Measurements from ENCODE around the gene NADSYN1.

NADSYN1 gene

GRCh38 chr11:71470946-71471345 lies 17.9 kb downstream of the NADSYN1 start:
- H3K36me3 ChIP-seq (ENCODE audit: control insufficient read depth in 1 of 2, insufficient read depth in 2 of 2, low read length in 2 of 2): peaks cover 40 to 68% of the 10 kb centered on the region in 2 donors
- no peak overlapping the region for H3K4me3 ChIP-seq (ENCODE audit: low read depth in 1 of 2, low read length in 2 of 2)

GRCh38 chr11:71472357-71472885 lies 19.4 kb downstream of the NADSYN1 start:
- no peak overlapping the region for H3K4me3 ChIP-seq (ENCODE audit: low read depth in 1 of 2, low read length in 2 of 2)
- H3K4me1 ChIP-seq (ENCODE audit: control insufficient read depth in 1 of 2, insufficient read depth in 2 of 2, low read length in 2 of 2): no peaks in the 10 kb centered on the region
- no peak overlapping the region for H3K27ac ChIP-seq (ENCODE audit: low read depth, low read length)
- no peaks in the 10 kb centered on the region for H3K27me3 ChIP-seq (ENCODE audit: control insufficient read depth in 1 of 2, insufficient read depth in 2 of 2, low read length in 2 of 2)
- peaks cover 32 to 71% of the 10 kb centered on the region in 2 donors for H3K36me3 ChIP-seq (ENCODE audit: control insufficient read depth in 1 of 2, insufficient read depth in 2 of 2, low read length in 2 of 2)
- no peaks in the 10 kb centered on the region for H3K9me3 ChIP-seq (ENCODE audit: control insufficient read depth in 1 of 2, low read length in 2 of 2)
- H3K9ac ChIP-seq (ENCODE audit: low read depth in 1 of 2, low read length in 2 of 2): no peak overlapping the region

More at GRCh38 chr11:71470946-71471345, 17.9 kb downstream of the NADSYN1 start:
- H3K9ac ChIP-seq (ENCODE audit: low read depth in 1 of 2, low read length in 2 of 2): no peak overlapping the region
- H3K27me3 ChIP-seq (ENCODE audit: control insufficient read depth in 1 of 2, insufficient read depth in 2 of 2, low read length in 2 of 2): no peaks in the 10 kb centered on the region
- no peaks in the 10 kb centered on the region for H3K9me3 ChIP-seq (ENCODE audit: control insufficient read depth in 1 of 2, low read length in 2 of 2)
- no peak overlapping the region for H3K27ac ChIP-seq (ENCODE audit: low read depth, low read length)
- peaks cover 0 to 6% of the 10 kb centered on the region in 2 donors for H3K4me1 ChIP-seq (ENCODE audit: control insufficient read depth in 1 of 2, insufficient read depth in 2 of 2, low read length in 2 of 2)

- Histone ChIP-seq H3K27ac (ENCODE audit: low read depth, low read length) (no peak overlapping the region), H3K9ac (ENCODE audit: low read depth in 1 of 2, low read length in 2 of 2) (no peak overlapping the region), H3K4me1 (ENCODE audit: control insufficient read depth in 1 of 2, insufficient read depth in 2 of 2, low read length in 2 of 2) (no peaks in the 10 kb centered on the region), H3K27me3 (ENCODE audit: control insufficient read depth in 1 of 2, insufficient read depth in 2 of 2, low read length in 2 of 2) (no peaks in the 10 kb centered on the region), H3K4me3 (ENCODE audit: low read depth in 1 of 2, low read length in 2 of 2) (no peak overlapping the region), H3K9me3 (ENCODE audit: control insufficient read depth in 1 of 2, low read length in 2 of 2) (no peaks in the 10 kb centered on the region), H3K36me3 (ENCODE audit: control insufficient read depth in 1 of 2, insufficient read depth in 2 of 2, low read length in 2 of 2) (peaks cover 40 to 71% of the 10 kb centered on the region in 2 donors)
These were observed 20.2 kb downstream of the NADSYN1 start for GRCh38 chr11:71472941-71473792.

- Histone ChIP-seq H3K9ac (ENCODE audit: low read depth in 1 of 2, low read length in 2 of 2) (no peak overlapping the region), H3K9me3 (ENCODE audit: control insufficient read depth in 1 of 2, low read length in 2 of 2) (no peaks in the 10 kb centered on the region), H3K27ac (ENCODE audit: low read depth, low read length) (no peak overlapping the region), H3K4me1 (ENCODE audit: control insufficient read depth in 1 of 2, insufficient read depth in 2 of 2, low read length in 2 of 2) (no peaks in the 10 kb centered on the region), H3K27me3 (ENCODE audit: control insufficient read depth in 1 of 2, insufficient read depth in 2 of 2, low read length in 2 of 2) (no peaks in the 10 kb centered on the region), H3K36me3 (ENCODE audit: control insufficient read depth in 1 of 2, insufficient read depth in 2 of 2, low read length in 2 of 2) (peaks cover 44 to 77% of the 10 kb centered on the region in 2 donors), H3K4me3 (ENCODE audit: low read depth in 1 of 2, low read length in 2 of 2) (no peak overlapping the region)
These were observed 20.7 kb downstream of the NADSYN1 start for GRCh38 chr11:71473793-71474080.

GRCh38 chr11:71474141-71474770 lies 21.3 kb downstream of the NADSYN1 start:
- H3K9ac ChIP-seq (ENCODE audit: low read depth in 1 of 2, low read length in 2 of 2): no peak overlapping the region
- H3K9me3 ChIP-seq (ENCODE audit: control insufficient read depth in 1 of 2, low read length in 2 of 2): no peaks in the 10 kb centered on the region
- H3K4me1 ChIP-seq (ENCODE audit: control insufficient read depth in 1 of 2, insufficient read depth in 2 of 2, low read length in 2 of 2): no peaks in the 10 kb centered on the region
- H3K27me3 ChIP-seq (ENCODE audit: control insufficient read depth in 1 of 2, insufficient read depth in 2 of 2, low read length in 2 of 2): no peaks in the 10 kb centered on the region
- peaks cover 44 to 81% of the 10 kb centered on the region in 2 donors for H3K36me3 ChIP-seq (ENCODE audit: control insufficient read depth in 1 of 2, insufficient read depth in 2 of 2, low read length in 2 of 2)
- no peak overlapping the region for H3K4me3 ChIP-seq (ENCODE audit: low read depth in 1 of 2, low read length in 2 of 2)
- H3K27ac ChIP-seq (ENCODE audit: low read depth, low read length): no peak overlapping the region

GRCh38 chr11:71474771-71475483 lies 21.9 kb downstream of the NADSYN1 start:
- H3K27ac ChIP-seq (ENCODE audit: low read depth, low read length): no peak overlapping the region
- H3K27me3 ChIP-seq (ENCODE audit: control insufficient read depth in 1 of 2, insufficient read depth in 2 of 2, low read length in 2 of 2): no peaks in the 10 kb centered on the region
- H3K9ac ChIP-seq (ENCODE audit: low read depth in 1 of 2, low read length in 2 of 2): no peak overlapping the region
- H3K4me3 ChIP-seq (ENCODE audit: low read depth in 1 of 2, low read length in 2 of 2): no peak overlapping the region
- no peaks in the 10 kb centered on the region for H3K4me1 ChIP-seq (ENCODE audit: control insufficient read depth in 1 of 2, insufficient read depth in 2 of 2, low read length in 2 of 2)
- no peaks in the 10 kb centered on the region for H3K9me3 ChIP-seq (ENCODE audit: control insufficient read depth in 1 of 2, low read length in 2 of 2)
- H3K36me3 ChIP-seq (ENCODE audit: control insufficient read depth in 1 of 2, insufficient read depth in 2 of 2, low read length in 2 of 2): peaks cover 50 to 88% of the 10 kb centered on the region in 2 donors

GRCh38 chr11:71476031-71476430 lies 23.0 kb downstream of the NADSYN1 start:
- no peak overlapping the region for H3K9ac ChIP-seq (ENCODE audit: low read depth in 1 of 2, low read length in 2 of 2)
- peaks cover 54 to 97% of the 10 kb centered on the region in 2 donors for H3K36me3 ChIP-seq (ENCODE audit: control insufficient read depth in 1 of 2, insufficient read depth in 2 of 2, low read length in 2 of 2)
- no peaks in the 10 kb centered on the region for H3K4me1 ChIP-seq (ENCODE audit: control insufficient read depth in 1 of 2, insufficient read depth in 2 of 2, low read length in 2 of 2)
- H3K27ac ChIP-seq (ENCODE audit: low read depth, low read length): no peak overlapping the region
- H3K27me3 ChIP-seq (ENCODE audit: control insufficient read depth in 1 of 2, insufficient read depth in 2 of 2, low read length in 2 of 2): no peaks in the 10 kb centered on the region
- no peak overlapping the region for H3K4me3 ChIP-seq (ENCODE audit: low read depth in 1 of 2, low read length in 2 of 2)
- H3K9me3 ChIP-seq (ENCODE audit: control insufficient read depth in 1 of 2, low read length in 2 of 2): no peaks in the 10 kb centered on the region

GRCh38 chr11:71476926-71477640 lies 24.1 kb downstream of the NADSYN1 start:
- Histone ChIP-seq H3K36me3 (ENCODE audit: control insufficient read depth in 1 of 2, insufficient read depth in 2 of 2, low read length in 2 of 2) (peaks cover 64 to 97% of the 10 kb centered on the region in 2 donors), H3K27me3 (ENCODE audit: control insufficient read depth in 1 of 2, insufficient read depth in 2 of 2, low read length in 2 of 2) (no peaks in the 10 kb centered on the region)

GRCh38 chr11:71477641-71478527 lies 24.9 kb downstream of the NADSYN1 start:
- Histone ChIP-seq H3K27me3 (ENCODE audit: control insufficient read depth in 1 of 2, insufficient read depth in 2 of 2, low read length in 2 of 2) (no peaks in the 10 kb centered on the region), H3K9ac (ENCODE audit: low read depth in 1 of 2, low read length in 2 of 2) (no peak overlapping the region), H3K9me3 (ENCODE audit: control insufficient read depth in 1 of 2, low read length in 2 of 2) (no peaks in the 10 kb centered on the region), H3K4me1 (ENCODE audit: control insufficient read depth in 1 of 2, insufficient read depth in 2 of 2, low read length in 2 of 2) (no peaks in the 10 kb centered on the region), H3K36me3 (ENCODE audit: control insufficient read depth in 1 of 2, insufficient read depth in 2 of 2, low read length in 2 of 2) (peaks cover 63 to 95% of the 10 kb centered on the region in 2 donors), H3K27ac (ENCODE audit: low read depth, low read length) (no peak overlapping the region), H3K4me3 (ENCODE audit: low read depth in 1 of 2, low read length in 2 of 2) (no peak overlapping the region)

More at GRCh38 chr11:71476926-71477640, 24.1 kb downstream of the NADSYN1 start:
- Histone ChIP-seq H3K9me3 (ENCODE audit: control insufficient read depth in 1 of 2, low read length in 2 of 2) (no peaks in the 10 kb centered on the region), H3K4me1 (ENCODE audit: control insufficient read depth in 1 of 2, insufficient read depth in 2 of 2, low read length in 2 of 2) (no peaks in the 10 kb centered on the region), H3K9ac (ENCODE audit: low read depth in 1 of 2, low read length in 2 of 2) (no peak overlapping the region), H3K27ac (ENCODE audit: low read depth, low read length) (no peak overlapping the region), H3K4me3 (ENCODE audit: low read depth in 1 of 2, low read length in 2 of 2) (no peak overlapping the region)

All from duodenal mucosa (tissue), 2 donors.